Stomach smooth muscle (tissue), 2 donors: Measurements from ENCODE around the gene ESX1.
"Not testable (repeated sequence)": the region's sequence is repeated elsewhere in the genome, so short reads cannot be mapped to it uniquely, and the experiment has no call there.

Experiments used
- H3K27ac ChIP-seq: one replicate; pipeline ENCODE4 v1.7.0; 2013; ENCODE audit warnings: mild to moderate bottlenecking, low read length, inconsistent platforms
- H3K27me3 ChIP-seq, 2 donors: one replicate each; pipeline ENCODE4 v1.7.0; 2013; ENCODE audit warnings: low read length in 2 of 2; ENCODE audit not compliant: insufficient read depth in 2 of 2, control insufficient read depth in 1 of 2
- H3K36me3 ChIP-seq, 2 donors: one replicate each; pipeline ENCODE4 v1.7.0; 2013; ENCODE audit warnings: low read length in 2 of 2; ENCODE audit not compliant: control insufficient read depth in 2 of 2, insufficient read depth in 2 of 2
- H3K4me1 ChIP-seq: one replicate; pipeline ENCODE4 v1.7.0; 2013; ENCODE audit warnings: low read length; ENCODE audit not compliant: control insufficient read depth, insufficient read depth
- H3K4me3 ChIP-seq, 2 donors: one replicate each; pipeline ENCODE4 v1.7.0; 2013; ENCODE audit warnings: low read length in 2 of 2
- H3K9ac ChIP-seq, 2 donors: one replicate each; pipeline ENCODE4 v1.7.0; 2013; ENCODE audit warnings: low read length in 2 of 2, mild to moderate bottlenecking in 1 of 2
- H3K9me3 ChIP-seq, 2 donors: one replicate each; pipeline ENCODE4 v1.7.0; 2013; ENCODE audit warnings: low read length in 2 of 2; ENCODE audit not compliant: control insufficient read depth in 2 of 2
- donor health status: healthy.
- donor health status: Pancreatic carcinoma.

The ESX1 gene

DNA sequence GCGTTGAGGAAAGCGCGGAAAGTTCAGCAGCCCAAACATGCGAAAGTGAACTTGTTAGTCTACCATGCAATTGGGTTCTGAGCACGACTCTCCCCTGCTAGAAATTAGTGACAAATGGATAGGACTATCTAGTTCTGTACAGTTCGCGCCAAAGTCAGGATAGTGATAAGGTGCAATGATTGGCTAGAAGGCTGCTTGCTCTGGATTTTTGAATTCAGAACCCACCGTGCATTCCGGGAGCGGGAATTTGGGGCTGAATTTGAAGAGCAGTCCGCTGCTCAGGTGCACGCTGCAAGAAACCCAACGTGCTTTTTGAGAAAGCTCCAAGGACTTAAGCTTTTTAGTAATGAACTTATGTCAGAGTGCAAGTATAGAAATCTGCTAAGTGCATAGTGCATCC lies 732 bp upstream of the ESX1 start:
- Histone ChIP-seq H3K9ac (no peak overlapping the region), H3K4me3 (no peak overlapping the region), H3K36me3 (no peaks in the 10 kb centered on the region), H3K27ac (no peak overlapping the region), H3K9me3 (no peaks in the 10 kb centered on the region), H3K4me1 (peaks cover 10% of the 10 kb centered on the region), H3K27me3 (peaks cover 17 to 33% of the 10 kb centered on the region in 2 donors)

DNA sequence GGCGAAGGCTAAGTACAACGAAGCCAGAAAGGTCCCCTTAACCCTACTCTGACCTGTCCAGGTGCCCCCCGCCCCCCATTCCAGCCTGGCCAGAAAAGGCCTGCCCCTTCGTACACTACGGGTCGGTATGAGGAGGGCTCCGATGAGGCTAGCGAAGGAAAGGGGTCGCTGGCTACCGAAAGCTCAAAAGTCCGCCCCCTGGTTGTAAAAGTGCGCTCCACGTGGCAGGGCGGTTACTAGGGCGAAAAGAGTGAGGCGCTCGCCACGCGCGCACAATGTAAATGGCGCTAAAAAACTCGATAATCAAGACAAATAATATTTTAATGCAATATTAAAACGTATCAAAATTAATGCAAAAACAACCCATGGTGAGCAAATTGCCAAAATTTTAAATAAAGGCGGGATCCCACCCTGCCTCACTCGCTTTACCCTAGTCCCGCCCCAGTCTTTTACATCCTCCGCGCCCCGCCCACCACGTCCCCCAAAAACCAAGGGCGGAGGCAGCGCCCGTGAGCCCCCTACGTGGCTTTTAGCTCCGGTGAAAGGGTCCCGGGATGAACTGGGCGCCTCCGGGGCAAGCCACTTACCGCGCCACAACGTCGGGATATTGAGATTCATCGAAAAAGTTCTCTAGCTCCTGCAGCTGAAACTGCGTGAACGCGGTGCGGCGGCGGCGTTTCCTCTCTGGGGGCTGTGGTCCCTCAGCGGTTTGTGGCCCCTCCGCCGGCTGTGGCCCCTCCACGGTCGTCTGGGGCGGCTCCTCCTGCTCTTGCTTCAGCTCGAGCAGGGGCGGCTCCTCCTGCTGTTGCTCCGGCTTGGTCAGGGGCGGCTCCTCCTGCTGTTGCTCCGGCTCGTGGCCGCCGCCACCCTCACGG lies 929 bp downstream of the ESX1 start:
- Histone ChIP-seq H3K27me3 (peaks cover 17 to 36% of the 10 kb centered on the region in 2 donors), H3K4me3 (peak overlapping the region in 1 of 2 donors; percentile 44)

GRCh38 chrX:104250470-104250869 lies 4.3 kb downstream of the ESX1 start:
- Histone ChIP-seq H3K27ac (no peak overlapping the region), H3K27me3 (peaks cover 17 to 33% of the 10 kb centered on the region in 2 donors), H3K36me3 (no peaks in the 10 kb centered on the region), H3K9ac (no peak overlapping the region), H3K4me3 (no peak overlapping the region), H3K4me1 (peaks cover 10% of the 10 kb centered on the region), H3K9me3 (no peaks in the 10 kb centered on the region)

More for the DNA sequence above, 929 bp downstream of the ESX1 start:
- Histone ChIP-seq H3K27ac (no peak overlapping the region), H3K4me1 (peaks cover 10% of the 10 kb centered on the region), H3K9me3 (no peaks in the 10 kb centered on the region), H3K36me3 (no peaks in the 10 kb centered on the region), H3K9ac (no peak overlapping the region)

DNA sequence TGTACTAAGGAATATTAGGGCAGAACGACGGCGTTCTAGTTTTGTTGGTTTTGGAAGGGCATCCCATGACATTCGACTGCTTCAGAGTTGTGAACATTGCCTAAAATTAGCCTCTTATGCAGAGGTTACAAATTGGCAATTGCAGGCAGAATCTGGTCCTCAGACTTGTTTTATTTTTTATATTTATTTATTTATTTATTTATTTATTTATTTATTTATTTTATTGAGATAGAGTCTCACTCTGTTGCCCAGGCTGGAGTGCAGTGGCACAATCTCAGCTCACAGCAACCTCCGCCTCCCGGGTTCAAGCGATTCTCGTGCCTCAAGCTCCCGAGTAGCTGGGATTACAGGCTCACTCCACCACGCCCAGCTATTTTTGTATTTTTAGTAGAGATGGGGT lies 24.7 kb downstream of the ESX1 start:
- H3K4me1 ChIP-seq, H3K4me3 ChIP-seq, H3K9me3 ChIP-seq, H3K27me3 ChIP-seq, H3K36me3 ChIP-seq, H3K9ac ChIP-seq, H3K27ac ChIP-seq: not testable (repeated sequence)

DNA sequence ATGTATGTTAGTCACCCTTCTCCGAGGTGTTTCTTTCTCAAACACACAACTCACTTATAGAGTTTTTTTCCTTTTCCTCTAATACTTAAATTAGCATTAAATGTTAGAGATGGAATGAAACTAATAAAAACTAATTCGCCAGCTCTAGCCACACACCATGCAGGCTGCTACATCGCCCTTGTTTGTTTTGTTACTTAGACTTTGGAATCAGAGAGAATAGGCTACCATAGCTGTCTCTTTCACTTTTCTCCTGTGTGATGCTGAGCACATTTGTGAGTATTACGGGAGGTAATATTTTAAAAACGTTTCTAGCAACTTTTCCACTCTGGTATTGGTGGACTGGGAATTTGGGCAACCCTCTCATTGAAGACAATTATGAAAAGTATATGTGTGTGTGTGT lies 43.5 kb downstream of the ESX1 start:
- Histone ChIP-seq H3K27me3 (peaks cover 0 to 5% of the 10 kb centered on the region in 2 donors), H3K27ac (no peak overlapping the region), H3K4me1 (no peaks in the 10 kb centered on the region), H3K4me3 (no peak overlapping the region), H3K9ac (no peak overlapping the region), H3K9me3 (no peaks in the 10 kb centered on the region), H3K36me3 (no peaks in the 10 kb centered on the region)

DNA sequence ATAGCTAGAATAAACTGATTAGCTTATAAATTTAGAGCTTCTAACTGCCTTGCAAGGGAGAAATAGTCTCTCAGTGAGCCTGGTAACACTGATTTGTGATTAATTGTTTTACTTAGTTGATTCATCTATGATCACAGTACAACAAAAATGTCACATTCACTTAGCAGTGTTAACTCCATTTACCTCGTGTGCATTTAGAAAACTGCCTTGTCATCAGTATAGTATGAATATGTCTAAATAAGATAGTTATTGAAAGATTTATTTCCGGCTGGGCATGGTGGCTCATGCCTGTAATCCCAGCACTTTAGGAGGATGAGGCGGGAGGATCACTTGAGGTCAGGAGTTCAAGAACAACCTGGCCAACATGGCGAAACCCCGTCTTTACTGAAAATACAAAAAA lies 49.2 kb downstream of the ESX1 start:
- no peak overlapping the region for H3K4me3 ChIP-seq
- peaks cover 0 to 3% of the 10 kb centered on the region in 2 donors for H3K27me3 ChIP-seq
- no peak overlapping the region for H3K27ac ChIP-seq
- H3K36me3 ChIP-seq: no peaks in the 10 kb centered on the region
- H3K9me3 ChIP-seq: no peaks in the 10 kb centered on the region
- H3K4me1 ChIP-seq: no peaks in the 10 kb centered on the region
- no peak overlapping the region for H3K9ac ChIP-seq
